Measurements from ENCODE around the gene SYCE1L.
A peak's percentile ranks its signal among the peaks of the same experiment; 100 is the strongest.

SYCE1L gene

DNA sequence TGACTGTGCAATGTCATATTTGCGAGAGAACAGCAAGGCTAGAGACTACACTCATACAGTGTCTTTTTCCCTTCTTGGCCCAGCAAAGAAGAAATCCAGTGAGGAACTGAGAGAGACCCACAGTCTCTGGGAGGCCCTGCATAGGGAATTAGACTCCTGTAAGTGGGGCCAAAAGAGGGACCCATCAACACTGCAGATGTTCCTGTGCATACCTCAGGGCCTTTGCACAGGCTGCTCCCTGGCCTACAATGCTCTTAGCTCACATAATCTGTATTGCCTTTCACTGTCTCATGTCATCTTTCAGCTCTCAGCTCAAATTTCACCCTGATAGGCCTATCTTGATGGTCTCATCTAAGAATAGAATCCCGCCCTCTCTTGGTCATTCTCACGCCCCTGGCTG lies 9.2 kb downstream of the SYCE1L start:
- Histone ChIP-seq H3K27me3 (replicated peaks) (no peaks in the 10 kb centered on the region), H3K36me3 (replicated peaks) (no peaks in the 10 kb centered on the region), H3K27ac (no peak overlapping the region), H3K4me3 (ENCODE audit: low read depth, low read length) (no peak overlapping the region)
- DNase-seq, result no peak
- TF ChIP-seq, protein P1, sequence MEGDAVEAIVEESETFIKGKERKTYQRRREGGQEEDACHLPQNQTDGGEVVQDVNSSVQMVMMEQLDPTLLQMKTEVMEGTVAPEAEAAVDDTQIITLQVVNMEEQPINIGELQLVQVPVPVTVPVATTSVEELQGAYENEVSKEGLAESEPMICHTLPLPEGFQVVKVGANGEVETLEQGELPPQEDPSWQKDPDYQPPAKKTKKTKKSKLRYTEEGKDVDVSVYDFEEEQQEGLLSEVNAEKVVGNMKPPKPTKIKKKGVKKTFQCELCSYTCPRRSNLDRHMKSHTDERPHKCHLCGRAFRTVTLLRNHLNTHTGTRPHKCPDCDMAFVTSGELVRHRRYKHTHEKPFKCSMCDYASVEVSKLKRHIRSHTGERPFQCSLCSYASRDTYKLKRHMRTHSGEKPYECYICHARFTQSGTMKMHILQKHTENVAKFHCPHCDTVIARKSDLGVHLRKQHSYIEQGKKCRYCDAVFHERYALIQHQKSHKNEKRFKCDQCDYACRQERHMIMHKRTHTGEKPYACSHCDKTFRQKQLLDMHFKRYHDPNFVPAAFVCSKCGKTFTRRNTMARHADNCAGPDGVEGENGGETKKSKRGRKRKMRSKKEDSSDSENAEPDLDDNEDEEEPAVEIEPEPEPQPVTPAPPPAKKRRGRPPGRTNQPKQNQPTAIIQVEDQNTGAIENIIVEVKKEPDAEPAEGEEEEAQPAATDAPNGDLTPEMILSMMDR (IDR thresholded peaks at IDR 0.05; ENCODE audit: low read depth, low read length, missing control alignments), result no peak
- in situ Hi-C loops (cut with HindIII; ENCODE audit: low pct_ligation_motif_present, low sequenced_read_pairs), result no loop called here

DNA sequence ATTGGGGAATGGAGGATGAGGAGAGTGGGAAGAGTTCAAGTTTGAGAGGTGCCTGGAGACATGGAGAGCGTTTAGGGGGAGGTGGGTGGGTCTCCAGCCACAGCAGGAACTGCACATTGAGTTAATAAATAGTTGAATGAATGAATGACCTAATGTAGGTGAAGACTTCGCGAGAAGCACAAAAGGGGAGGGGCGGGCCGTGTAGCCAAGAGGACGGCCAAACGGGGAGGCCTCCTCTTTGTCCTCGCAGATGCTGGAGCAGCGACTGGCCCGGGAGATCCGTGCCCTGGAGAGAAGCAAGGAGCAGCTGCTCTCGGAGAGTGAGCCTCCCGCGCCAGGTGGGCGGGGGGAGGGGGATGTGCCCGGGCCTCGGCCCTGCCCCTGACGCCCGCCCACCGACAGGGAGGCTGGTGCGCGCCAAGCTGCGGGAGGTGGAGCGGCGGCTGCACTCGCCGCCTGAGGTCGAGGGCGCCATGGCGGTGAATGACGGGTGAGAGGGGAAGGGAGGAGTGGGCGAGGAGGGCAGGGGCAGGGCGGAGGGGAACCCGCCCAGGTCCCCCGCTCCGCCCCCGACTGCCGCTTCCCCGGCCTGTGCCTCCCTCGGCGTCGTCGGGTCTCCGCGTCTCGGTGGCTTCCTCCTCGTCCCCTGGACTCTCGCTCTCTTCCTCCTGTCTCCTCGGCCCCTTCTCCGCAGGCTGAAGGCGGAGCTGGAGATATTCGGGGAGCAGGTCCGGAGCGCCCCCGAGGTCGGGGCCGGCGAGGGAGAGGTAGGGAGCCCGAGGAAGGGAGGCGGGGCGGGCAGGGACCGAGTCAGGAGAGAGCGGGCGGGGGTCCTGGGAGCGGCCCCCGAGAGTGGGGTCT lies 12.9 kb downstream of the SYCE1L start:
- DNase-seq, result no peak
- TF ChIP-seq, protein P1 (IDR thresholded peaks at IDR 0.05; ENCODE audit: low read depth, low read length, missing control alignments), result no peak
- H3K4me3 ChIP-seq (ENCODE audit: low read depth, low read length), result peak overlapping the region; percentile 56
- H3K36me3 ChIP-seq (replicated peaks), result no peaks in the 10 kb centered on the region
- in situ Hi-C loops (cut with HindIII; ENCODE audit: low pct_ligation_motif_present, low sequenced_read_pairs), result no loop called here
- no peaks in the 10 kb centered on the region for H3K27me3 ChIP-seq (replicated peaks)
- H3K27ac ChIP-seq, result no peak overlapping the region

DNA sequence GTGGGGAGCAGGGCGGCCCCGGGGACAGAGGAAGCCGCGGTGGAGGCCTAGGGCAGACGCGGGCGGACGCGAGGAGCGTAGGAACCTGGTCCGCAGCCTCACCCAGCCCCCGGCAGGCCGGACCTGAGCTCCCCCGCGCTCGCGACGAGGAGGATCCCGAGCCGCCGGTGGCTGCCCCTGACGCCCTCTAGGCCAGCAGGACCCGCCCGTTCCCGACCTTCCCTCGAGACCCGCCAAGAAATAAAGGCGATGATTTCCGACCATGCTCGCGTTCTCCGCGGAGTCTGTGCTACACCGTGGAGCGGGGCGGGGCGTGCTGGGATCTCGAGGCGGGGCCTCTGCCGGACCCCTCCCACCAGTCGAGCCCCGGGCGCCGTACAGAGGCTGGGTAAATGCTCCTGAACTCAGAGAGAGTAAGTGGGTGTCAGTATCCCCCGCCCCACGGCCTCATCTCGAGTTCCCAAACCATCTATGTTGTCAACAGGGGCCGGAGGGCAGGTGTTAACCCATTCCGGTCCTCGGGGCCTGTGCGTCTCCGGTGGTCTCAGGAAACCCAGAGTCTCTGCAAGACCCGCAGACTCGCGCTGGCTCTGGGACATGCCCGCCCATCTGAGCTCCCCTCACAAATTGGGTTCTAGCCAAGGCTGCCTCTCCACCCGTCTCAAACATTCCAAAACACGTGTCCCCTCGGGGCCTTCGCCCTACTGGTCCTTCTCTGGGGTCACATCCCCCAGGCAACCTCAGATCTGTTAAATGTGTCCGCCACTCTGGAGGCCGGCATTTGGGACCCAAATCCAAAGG lies 13.7 kb downstream of the SYCE1L start:
- Histone ChIP-seq H3K27me3 (replicated peaks) (no peaks in the 10 kb centered on the region), H3K36me3 (replicated peaks) (no peaks in the 10 kb centered on the region), H3K27ac (no peak overlapping the region), H3K4me3 (ENCODE audit: low read depth, low read length) (peak overlapping the region; percentile 56)
- DNase-seq, result no peak
- TF ChIP-seq, protein P1 (IDR thresholded peaks at IDR 0.05; ENCODE audit: low read depth, low read length, missing control alignments), result no peak
- in situ Hi-C loops (cut with HindIII; ENCODE audit: low pct_ligation_motif_present, low sequenced_read_pairs), result no loop called here

DNA sequence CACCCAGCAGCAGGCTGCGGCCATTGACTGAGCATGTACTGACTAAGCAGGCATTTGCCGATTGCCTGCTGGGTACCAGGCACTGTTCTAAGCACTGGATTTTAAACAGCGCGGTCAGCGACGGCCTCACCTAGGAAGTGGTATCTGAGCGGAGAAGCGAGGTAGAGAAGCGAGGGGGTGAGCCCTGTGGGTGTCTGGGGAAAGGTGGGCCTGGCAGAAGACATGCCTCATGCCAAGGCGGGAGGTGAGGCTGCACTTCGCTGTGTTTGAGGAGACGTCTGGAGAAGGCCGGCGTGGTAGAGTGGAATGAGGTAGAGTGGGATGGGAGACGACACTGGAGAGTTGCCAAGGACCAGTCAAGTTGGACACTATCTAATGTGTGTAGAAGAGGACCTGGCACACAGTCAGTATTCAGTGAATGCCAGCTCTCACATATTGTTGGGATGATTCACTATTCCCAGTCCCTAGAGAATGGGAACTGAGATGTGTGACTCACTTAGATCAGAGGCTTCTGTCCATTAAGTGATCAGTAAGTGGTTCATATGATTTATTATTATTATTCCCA lies 14.4 kb downstream of the SYCE1L start:
- in situ Hi-C loops (cut with HindIII; ENCODE audit: low pct_ligation_motif_present, low sequenced_read_pairs), result no loop called here
- TF ChIP-seq, protein P1 (IDR thresholded peaks at IDR 0.05; ENCODE audit: low read depth, low read length, missing control alignments), result no peak
- no peak overlapping the region for H3K4me3 ChIP-seq (ENCODE audit: low read depth, low read length)
- DNase-seq, result peak; percentile 83
- H3K27me3 ChIP-seq (replicated peaks), result no peaks in the 10 kb centered on the region
- H3K27ac ChIP-seq, result no peak overlapping the region
- H3K36me3 ChIP-seq (replicated peaks), result no peaks in the 10 kb centered on the region

DNA sequence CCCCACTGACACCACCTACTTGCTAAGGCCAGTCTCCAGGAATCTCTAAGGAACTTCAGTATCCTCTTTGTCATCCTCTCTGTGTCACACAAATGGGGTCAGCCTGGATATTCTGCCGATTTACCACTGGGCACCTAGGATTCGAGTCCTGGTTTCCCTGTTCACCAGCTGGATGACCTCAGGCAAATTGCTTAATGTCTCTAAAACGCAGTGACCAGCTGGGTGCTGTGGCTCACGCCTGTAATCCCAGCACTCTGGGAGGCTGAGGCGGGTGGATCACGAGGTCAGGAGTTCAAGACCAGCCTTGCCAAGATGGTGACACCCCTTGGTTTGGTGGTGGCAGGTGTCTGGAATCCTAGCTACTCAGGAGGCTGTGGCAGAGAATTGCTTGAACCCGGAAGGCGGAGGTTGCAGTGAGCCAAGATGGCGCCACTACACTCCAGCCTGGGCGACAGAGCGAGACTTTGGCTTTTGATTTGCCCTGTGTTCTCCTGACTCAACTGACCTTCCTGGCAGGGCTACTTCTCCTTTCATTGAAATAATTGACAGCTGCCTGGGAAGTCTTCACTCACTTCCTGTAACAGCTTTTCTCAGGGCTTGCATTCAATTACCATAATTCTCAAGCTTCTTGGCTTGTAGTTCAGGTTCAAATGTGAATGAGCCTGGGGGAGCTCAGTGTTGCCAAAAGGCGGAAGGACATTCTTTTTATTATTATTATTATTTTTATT lies 15.4 kb downstream of the SYCE1L start:
- TF ChIP-seq, protein P1 (IDR thresholded peaks at IDR 0.05; ENCODE audit: low read depth, low read length, missing control alignments), result no peak
- no peaks in the 10 kb centered on the region for H3K36me3 ChIP-seq (replicated peaks)
- H3K27me3 ChIP-seq (replicated peaks), result no peaks in the 10 kb centered on the region
- no peak overlapping the region for H3K27ac ChIP-seq
- no peak overlapping the region for H3K4me3 ChIP-seq (ENCODE audit: low read depth, low read length)
- no peak for DNase-seq
- in situ Hi-C loops (cut with HindIII; ENCODE audit: low pct_ligation_motif_present, low sequenced_read_pairs), result no loop called here
